Choroid plexus epithelial cell (primary cell): Measurements from ENCODE around the gene PPOX.

ENCODE experiments used
- DNase-seq: peaks from one replicate; pipeline ENCODE4 v3.0.0-alpha.2; 2010; ENCODE audit warnings: low read depth
- H3K4me3 ChIP-seq: 2 replicates; pipeline ENCODE4 v1.5.1; 2011; ENCODE audit warnings: low read depth, mild to moderate bottlenecking, control low read depth, low read length, moderate library complexity
- TF ChIP-seq, protein P1 (sequence below): conservative IDR thresholded peaks from 2 replicates; pipeline ENCODE4 v1.5.1; 2011; ENCODE audit warnings: low read depth, mild to moderate bottlenecking, control low read depth, inconsistent platforms, low read length, moderate library complexity

PPOX gene

DNA sequence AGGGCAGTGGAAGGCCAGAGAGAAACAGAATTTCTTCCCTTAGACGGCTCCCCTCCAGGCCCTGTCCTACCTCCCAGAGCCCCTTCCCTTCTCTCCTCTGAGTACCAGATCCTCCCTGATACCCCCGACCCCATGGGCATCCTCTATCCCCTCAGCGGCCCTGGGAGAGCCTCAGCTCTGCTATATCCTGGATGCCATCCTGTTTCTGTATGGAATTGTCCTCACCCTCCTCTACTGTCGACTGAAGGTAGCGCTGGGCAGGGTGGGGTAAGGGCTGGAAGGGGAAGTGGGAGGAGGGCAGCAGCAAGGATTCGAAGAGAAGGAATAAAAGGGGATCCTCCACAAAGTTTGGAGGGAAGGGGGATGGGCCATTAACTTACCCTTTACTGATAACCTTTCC lies 51.6 kb downstream of the PPOX start:
- no peak overlapping the region for H3K4me3 ChIP-seq
- TF ChIP-seq, protein P1, sequence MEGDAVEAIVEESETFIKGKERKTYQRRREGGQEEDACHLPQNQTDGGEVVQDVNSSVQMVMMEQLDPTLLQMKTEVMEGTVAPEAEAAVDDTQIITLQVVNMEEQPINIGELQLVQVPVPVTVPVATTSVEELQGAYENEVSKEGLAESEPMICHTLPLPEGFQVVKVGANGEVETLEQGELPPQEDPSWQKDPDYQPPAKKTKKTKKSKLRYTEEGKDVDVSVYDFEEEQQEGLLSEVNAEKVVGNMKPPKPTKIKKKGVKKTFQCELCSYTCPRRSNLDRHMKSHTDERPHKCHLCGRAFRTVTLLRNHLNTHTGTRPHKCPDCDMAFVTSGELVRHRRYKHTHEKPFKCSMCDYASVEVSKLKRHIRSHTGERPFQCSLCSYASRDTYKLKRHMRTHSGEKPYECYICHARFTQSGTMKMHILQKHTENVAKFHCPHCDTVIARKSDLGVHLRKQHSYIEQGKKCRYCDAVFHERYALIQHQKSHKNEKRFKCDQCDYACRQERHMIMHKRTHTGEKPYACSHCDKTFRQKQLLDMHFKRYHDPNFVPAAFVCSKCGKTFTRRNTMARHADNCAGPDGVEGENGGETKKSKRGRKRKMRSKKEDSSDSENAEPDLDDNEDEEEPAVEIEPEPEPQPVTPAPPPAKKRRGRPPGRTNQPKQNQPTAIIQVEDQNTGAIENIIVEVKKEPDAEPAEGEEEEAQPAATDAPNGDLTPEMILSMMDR, result no peak
- no peak for DNase-seq

DNA sequence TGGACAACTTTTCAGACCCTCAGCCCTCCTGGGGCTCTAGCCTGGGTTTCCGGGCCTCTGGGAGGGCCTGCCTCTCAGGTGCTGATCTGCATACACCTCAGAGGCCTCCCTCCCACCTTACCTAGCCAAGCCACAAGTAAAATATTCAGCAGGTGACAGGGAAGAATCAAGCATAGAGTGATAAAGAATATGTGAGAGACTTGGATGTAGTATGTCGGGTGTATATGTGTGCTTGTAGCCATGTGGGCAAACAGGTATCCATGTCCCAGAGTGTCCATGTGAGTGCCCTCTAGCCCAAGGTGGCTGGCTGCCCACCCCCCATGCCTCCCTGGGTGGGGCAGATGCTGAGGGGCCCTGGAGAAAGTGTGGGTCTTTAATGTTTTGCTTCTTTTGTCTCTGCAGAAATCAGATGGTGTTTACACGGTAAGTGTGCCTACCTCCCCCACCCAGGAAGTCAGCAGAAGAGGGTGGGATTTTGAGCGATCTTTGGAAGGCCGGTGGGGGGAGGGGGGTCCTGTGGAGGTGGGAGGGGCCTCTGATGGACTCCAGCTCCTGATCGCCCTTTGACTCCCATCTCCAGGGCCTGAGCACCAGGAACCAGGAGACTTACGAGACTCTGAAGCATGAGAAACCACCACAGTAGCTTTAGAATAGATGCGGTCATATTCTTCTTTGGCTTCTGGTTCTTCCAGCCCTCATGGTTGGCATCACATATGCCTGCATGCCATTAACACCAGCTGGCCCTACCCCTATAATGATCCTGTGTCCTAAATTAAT lies 52.3 kb downstream of the PPOX start:
- no peak overlapping the region for H3K4me3 ChIP-seq
- TF ChIP-seq, protein P1, result no peak
- no peak for DNase-seq

DNA sequence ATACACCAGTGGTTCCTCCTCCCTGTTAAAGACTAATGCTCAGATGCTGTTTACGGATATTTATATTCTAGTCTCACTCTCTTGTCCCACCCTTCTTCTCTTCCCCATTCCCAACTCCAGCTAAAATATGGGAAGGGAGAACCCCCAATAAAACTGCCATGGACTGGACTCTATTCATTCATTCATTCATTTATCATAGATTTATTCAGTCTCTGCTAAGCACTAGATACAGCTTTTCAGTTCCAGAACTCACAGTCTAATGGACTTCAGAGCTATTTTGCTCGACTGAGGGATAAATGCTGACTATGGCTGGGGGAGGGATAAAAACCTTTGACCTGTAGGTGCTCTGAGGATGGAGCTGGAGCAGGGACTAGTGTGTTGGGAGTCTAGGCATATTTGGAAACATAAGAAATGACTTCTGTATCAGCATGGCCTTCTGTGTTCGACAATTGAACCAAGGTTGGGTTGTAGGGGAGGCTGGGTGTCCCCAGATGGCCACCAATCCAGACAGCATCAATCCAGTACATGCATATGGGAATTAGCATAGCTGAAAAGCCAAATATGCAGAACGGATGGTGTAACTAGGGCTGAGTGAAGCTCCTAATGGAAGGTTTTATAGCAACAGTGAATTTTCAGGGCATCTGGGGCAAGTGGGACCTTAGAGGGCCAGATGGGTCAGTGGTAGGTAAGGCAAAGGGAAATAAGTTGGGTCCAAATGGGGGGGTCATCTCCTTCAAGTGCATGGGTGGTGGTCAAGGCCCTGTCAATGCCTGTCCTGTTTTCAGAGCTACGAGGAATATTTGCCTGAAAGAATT lies 53.1 kb downstream of the PPOX start:
- no peak for DNase-seq
- TF ChIP-seq, protein P1, result no peak
- no peak overlapping the region for H3K4me3 ChIP-seq

DNA sequence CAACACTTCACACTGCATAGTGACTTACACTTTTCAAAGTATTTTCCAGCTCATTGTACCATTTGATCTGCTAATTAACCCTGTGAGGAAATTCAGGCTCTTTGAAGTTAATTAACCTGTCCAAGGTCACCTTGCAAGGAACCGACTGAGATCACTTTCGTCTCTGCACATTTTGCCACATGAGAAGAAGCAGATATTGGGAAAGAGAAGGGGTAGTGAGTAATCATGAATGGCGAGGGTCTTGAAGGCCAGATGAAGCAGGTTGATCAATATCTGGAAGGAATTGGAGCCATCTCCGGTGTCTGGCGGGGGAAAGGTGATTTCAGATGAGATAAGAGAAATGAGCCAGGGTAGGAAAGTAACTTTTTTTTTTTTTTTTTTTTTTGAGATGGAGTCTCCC lies 53.8 kb downstream of the PPOX start:
- TF ChIP-seq, protein P1, result no peak
- H3K4me3 ChIP-seq, result no peak overlapping the region
- no peak for DNase-seq
